ENCODE results near the gene GRK3.

The GRK3 gene

DNA sequence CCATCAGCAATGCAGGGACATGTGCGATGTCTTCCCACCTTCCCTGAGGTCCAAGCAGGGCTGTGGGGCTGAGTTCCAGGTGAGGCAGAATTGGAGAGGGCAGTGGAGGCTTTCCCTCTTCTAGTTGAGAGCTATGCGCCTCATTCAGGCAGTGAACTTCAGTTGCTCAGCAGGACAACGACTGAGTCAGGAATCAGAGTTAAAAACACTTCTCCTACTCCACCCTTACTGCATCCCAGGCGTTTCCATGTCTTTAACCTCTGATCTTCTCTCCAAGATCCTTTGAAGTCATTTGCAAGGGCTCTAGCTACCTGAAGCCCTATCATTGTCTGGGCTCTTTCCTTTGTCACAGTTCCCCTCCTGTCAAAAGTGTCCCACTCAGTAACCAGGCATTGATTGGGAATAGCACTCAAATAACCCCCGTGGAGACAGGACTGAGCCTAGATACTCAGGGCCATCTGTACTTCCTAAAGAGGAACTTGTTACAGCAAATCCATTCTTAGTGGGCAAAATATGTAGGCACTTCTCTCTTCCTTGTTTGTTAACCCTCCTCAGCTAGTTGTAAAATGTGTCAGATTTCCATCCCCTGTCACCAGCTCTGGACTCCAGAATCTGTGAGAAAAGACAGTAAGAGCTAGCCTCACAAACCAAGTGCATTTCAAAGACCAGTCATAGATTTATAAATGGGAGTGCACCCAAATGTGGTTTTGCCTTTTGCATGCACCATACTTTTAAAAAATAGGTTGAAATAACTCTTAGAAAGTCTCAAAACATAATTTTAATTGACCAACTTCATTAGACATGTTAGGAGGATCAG, 105.0 kb downstream of the GRK3 start:
- no peak for DNase-seq

DNA sequence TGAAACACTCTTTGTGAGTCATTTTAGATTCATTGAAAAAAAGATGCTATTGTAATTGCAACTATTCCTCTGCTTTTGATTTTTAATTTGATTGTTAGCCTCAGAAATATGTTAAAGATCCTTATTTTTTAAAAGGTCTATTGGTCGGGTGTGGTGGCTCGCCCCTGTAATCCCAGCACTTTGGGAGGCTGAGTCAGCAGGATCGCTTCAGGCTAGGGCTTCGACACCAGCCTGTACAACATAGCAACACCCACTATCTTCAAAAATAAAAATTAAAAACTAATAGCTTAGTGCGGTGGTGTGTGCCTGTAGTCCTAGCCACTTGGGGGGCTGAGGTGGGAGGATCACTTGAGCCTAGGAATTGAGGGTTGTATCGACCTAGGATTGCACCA, 105.6 kb downstream of the GRK3 start:
- no peak for DNase-seq

DNA sequence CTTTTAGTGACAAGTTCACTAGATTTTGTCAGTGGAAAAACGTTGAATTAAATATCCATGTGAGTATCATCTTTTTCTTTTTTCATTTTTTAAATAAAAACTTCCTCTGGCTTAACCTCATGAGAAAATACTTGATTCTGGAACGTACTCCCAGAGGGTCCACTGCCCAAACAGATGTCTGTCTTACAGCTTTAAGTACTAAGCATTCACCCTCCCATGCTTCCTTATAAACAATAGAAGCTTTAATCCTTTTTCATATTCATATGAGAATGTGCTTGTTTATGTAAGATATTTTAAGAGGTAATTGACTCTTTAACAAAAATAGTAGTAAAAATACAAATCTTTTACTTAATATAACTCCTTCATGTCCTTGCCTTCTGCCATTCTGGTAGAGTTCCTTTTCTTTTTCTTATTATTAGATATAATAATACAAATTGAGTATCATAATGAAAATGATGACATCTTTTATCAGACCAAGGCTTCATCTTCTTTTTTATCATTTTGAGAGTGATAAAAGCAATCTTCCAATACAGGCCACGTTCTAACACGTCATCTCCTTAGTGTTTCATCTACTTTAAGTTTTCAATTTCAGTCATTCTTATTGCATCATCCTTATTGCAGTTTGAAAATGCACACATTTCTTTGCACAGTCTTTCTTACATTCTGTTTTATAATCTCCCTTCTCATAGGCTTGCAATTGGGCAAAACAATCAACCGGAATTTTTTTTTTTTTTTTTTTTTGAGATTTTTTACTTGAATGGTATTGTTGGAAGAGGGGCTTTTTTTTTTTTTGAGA, 108.0 kb downstream of the GRK3 start:
- DNase-seq = no peak

DNA sequence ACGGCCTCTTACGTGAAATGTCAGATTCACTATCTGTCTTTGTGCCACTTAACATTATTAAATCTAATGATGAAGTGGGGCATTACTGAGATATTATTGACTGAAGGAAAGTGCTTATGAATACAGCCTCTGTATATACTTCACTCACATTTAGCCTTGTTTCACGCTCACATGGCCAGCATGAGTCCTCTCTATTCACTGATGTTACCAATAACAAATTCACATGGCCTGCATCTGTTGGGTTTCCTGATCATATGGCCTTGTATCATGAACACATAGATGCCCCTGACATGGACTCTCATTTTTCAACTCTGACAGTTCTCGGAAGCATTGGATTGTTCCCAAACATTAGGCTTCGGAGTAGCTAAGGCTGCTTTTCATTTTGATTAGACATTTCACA, 109.2 kb downstream of the GRK3 start:
- DNase-seq = no peak

DNA sequence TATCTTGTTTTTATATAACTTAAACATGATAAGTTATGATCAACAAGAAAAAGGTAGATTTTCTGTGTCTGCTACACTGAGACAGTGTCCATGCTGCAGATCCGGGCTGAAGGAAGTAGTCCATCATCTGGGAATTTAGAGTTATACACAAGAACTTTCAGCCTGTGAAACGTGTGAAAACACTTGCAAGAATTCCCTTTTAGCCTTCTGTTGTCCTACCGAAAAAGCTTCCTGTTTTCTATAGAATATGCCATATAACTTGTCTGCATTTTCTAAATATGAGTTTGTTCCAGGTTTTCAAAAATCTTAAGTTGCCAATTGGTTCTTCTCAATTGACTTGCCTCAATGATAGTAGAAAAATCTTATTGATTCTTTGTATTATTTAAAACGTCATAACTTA, 113.2 kb downstream of the GRK3 start:
- DNase-seq = no peak

DNA sequence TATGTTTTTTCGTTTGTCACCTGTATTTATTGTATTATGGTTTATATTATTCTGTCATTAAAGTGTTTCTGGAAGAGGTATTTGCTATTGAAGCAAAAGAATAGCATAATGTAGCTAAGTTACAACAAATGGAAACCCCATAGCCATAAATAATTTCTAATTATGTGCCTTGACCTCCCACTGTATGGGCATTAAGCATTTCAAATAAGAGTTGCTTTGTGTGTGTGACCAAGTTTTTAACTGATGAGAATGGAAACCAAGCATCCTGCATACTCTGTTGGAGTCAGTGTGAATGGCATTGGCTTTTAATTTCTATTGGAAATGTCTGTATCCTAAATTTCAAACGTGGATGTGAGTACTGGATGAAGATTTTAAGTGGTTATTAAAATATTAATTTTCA, 115.6 kb downstream of the GRK3 start:
- no peak for DNase-seq

DNA sequence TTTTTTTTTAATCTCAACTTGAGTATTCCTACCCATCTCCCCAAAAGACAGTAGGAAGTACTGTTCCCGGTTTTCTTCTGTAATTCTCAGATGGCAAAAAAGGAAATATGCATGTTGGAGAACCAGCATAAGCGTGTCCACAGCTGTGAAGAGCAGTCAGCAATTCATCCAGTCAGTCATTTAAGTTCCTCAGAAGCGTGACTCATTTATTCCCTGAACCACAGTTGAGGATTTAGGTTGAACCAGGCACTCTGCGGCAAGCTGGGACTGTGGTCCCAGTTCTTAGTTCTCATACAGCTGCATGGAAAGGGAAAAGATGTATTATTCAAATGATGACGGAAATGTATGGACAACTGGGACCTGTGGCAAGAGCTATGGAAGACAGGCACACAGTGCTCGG, 116.5 kb downstream of the GRK3 start:
- no peak for DNase-seq

DNA sequence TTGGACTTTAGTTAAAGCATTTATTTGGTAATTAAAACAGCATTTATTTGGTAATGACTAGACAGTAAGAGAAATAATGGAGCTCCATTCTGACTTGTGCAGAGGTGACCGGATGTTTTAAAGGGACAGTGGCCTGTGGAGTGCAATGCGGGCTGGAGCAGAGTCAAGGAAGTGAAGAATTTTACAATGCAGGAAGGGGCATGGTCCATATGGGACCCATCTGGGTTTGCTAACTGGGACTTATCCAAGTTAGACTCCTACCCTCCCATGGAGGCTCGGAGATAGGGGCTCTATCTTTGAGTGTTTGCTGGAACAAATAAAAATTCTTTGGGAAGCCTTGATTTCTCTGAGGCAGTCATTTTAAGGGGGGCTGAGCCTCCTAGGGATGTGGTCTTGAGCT, 117.6 kb downstream of the GRK3 start:
- DNase-seq = no peak

DNA sequence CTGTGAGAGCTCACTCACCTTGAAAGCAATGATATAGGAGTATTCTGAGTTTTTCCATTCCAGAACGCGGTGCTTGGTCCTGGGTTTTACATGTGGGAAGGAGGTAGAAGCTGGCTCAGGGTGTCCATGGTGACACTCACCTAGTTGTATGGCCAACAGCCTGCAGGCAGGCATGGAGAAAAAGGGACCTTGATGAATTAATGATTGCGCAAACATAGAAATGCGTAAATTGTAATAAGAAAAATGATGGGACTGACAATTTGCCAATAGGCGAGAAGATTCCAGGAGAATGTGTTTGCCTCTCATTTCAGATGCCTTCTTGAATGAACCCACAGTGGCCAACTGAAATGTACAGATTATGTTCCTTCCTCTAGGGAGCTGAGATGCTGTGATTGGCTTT, 124.2 kb downstream of the GRK3 start:
- no peak for DNase-seq

DNA sequence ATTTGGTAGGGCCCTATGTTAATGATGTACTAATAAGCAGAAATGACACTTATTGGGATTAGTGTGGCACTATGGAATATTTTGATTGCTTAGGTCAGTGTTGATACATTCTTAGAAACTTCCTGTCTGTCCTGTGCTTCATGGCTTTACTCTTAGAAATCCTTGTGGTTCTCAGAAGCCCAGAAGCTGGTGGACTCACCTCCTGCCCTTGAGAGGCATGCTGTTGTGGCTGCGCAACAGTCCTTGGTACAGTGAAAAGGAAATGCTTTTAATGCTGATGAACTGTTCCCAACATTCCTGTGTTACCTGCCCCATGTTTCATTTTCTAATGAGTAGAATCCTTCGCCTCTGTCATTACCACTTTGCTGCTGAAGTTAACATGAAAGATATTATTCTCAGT, 125.2 kb downstream of the GRK3 start:
- DNase-seq = no peak

DNA sequence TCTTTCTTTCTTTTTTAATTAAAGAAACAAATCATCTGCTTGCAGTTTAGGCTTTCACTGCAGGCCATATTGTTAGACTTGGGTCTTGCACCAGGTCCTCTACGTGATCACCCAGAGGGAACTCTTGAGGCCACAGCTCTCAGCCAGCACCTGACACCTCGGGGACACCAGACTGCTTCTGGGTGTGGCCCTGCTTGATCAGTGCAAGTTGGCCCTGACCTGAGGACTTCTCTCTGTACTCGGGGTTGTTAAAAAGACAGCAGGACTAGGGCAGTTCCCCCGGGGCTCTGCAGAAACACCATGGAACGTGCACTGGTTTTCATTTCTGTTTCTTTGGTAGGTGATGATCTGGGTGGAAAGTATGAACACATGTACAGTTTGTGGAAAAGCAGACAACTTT, 126.3 kb downstream of the GRK3 start:
- DNase-seq = no peak

DNA sequence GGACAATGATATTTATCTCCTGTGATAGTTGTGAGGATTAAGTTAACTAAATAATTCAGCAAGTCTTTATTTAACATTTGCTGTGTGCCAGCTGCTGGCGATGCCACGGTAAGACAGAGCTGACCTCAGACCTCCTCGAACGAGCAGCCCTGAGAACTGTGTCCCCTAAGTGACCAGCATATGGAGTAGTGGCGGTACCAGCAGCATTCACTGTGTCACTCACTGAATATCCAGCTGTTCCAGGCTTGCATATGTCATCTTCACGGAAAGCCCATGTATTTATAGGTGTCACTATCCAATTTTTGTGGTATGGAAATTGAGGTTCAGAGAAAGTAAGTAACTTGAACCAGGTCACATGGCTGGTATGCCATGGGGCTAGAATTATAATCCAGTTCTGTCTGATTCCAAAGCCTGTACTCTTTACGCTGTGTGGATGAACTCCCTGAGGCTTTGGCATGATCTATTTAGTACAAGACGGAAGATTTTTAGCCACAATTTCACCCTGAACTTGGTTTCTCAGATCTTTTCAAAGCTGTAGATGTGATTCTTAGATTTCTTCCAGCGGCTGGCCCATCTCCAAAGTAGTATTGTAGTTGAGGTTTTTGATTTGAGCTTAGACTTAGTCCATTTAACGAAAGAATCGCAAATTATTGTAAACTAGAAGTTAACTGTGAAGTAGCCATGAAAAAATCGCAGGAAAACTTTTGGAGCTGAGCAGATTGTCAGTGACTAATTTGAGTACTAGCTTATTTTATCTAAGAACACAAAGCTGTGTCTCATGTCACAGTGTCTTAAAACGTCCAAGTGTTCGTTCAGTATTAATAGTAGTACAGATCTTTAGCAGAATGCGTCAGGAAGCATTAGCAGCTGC, 128.2 kb downstream of the GRK3 start:
- no peak for DNase-seq

DNA sequence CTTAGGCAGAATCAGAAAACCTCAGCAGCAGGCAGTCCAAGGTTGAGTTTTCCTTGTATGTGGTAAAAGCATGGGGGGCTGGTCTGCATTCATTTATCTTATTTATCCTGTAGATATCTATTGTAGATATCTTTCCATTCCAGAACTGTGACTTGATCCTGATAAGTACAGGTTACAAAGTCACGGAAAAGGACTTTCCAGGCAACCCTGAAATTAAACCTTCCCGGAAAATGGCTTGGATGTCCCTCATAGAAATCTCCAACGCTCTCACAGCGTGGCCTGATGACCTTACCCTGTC, 128.7 kb downstream of the GRK3 start:
- no peak for DNase-seq

DNA sequence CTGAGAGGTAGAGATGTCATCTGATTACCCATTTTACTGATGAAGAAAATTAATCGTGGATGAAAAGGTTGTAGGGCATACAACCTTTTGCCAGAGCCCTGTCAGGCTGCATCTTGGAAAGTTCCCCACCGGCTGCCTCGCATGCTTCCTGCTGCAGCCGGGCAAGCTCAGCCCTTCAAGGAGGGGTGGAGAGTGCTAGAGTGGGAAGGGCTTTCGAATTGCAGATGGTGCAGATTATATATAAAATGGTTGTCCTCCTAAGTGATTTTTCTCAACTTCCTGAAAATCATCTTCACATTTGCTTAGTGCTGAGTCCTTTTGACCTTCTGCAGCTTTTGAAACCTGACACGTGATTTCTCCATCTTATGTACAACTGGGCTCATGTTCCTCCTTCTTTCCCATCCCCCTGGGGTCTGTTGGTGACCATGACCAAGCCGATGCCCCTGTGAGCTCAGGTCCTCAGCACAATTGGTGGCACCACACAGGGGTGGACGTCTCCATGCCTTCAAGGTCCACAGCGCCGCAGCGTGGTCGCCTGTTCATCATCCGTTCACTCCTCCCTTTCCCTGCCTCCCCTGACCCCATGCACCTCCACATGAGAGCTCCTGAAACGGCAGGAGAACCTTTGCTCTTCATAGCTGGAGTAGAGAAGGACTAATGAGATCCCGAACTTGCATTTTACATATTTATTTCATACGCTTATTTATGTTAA, 129.9 kb downstream of the GRK3 start:
- no peak for DNase-seq

DNA sequence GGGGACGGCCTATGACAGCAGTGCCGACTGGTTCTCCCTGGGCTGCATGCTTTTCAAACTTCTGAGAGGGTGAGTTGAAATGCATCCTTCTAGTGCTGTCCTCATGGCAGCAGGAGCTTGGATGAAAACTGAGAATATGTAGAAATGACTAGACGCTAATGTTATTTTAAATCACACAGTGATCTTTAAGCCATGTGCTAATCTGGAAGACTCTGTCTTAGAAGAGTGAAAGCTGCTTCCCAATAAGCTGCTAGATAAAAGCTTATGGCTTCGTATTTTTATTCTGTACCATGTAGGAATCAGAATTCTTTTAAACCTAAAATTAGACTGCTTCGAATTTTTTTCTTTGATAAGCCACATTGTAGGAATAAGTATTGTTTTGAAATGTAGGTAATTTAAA, 130.7 kb downstream of the GRK3 start:
- DNase-seq = no peak

DNA sequence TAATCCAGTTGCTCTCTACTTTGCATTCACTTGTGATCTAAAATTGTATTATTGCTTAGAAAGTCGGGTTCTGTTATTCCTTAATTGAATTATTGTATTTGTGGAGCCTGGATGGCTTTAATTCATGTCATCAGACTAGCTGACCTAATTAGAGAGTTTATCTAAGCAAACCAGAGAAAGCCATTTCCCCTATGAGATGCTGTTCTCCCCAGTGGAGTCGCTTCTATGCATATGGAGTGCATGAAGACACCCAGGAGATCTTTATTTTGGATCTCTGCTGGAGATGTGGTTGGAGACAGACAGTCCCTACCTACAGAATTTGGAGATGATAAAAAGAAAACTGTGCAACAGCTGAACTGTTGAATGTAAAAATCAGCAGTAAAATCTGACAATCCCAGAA, 132.3 kb downstream of the GRK3 start:
- DNase-seq = no peak

DNA sequence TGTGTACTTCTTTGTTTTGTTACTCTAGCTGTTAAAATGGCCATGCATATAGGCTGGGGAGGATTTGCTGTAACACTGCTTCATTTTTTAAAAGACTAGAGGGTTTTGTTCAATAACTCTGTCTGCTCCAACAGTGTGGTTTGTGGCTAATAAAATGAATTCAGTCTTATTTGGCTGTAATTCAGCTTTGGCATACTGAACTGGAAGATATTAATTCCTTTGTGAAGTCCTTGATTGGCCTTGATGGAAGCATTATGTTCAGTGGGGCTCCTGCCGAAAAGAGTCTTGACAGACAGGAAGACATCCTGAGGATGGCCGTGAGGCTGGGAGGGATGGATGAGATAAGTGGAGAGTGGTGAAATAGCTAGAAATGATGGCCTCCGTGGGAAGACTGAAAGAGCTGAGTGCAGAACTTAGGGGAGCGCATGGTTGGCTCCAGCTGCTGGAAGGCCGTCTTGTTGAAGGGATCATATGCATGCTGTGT, 132.7 kb downstream of the GRK3 start:
- no peak for DNase-seq

DNA sequence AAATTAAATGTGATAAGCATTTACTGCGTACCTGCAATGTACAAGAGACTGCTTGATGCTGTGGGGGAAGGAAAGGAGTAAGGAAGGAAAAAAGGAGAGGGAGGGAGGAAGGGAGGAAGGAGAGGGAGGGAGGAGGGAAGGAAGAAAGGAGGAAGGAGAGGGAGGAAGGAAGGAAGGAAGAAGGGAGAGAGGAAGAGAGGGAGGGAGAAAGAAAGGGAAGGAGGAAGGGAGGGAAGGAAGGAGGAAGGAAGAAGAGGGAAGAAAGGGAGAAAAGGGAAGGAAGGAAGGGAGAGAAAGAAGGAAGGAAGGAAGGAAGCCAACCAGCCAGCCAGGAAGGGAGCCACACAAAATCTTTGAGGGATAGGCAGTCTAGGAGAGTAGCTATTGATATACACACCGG, 133.5 kb downstream of the GRK3 start:
- DNase-seq = no peak

DNA sequence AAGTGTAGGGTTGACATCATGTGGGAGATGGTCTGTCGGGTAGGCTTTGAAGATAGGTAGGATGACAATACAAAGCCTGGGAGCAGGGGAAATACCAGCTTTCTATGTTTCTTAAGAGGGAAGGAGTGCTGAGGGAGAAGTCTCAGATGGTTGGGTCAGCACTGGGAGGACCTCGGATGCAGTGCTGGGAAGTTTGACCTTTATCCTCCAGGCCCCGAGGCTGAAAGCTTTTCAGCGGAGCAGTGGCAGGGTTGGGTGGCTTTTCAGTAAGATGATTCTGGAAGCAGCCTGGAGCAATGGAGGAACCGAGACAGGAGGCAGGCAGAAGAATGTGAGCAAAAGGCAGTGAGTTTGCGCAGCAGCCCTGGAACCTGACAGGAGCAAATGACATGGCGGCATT, 134.0 kb downstream of the GRK3 start:
- DNase-seq = no peak

DNA sequence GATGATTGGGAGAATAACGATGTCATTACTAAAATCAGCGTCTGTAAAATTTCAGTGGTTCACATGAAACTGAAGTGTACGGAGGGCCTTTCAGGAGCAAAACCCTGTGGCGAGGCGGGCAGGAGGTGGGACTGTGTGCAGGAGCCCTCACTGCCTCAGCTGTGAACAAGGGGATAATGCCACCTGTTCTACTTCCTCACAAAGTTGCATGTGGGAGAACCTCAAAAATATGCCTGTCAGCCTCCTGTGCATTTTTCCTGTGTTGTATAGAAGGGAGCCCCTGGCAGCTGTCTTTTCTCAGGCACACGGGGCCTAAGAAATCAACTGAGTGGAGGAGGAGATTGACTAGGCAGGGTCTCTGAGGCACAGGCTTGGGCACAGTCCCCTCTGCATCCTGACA, 134.5 kb downstream of the GRK3 start:
- no peak for DNase-seq

DNA sequence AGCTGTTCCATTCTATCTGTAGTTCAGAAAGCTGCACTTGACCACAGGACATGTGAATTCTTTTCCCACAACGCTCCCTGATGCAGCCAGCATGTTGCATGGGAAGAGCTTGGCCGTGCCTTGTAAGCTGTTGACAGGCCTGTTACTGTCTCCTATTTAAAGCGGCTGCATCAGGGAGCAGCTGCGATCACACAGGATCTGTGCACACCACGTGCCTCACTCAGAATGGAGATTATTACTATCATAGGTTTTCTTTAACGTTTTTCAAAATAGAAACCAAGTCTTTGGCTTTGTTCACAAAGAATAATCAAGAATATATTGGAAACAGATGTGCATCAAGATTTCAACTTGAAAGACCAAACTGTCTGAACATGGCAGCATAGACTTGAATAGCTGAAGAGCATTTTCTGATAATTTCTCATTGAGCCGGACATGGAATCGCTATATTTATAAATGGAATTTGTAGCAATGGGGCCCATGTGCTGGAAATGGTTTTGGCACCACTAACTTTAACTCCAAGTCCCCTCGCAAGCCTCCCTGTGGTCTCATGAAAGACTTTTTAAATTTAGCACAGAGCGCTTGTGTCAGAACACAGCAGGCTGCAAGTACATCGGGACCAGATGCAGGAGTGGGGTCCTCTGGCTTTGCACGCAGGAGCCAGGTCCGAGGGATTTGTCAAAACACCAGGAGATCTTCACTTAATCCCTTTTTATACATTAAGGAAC, 136.7 kb downstream of the GRK3 start:
- DNase-seq = no peak

DNA sequence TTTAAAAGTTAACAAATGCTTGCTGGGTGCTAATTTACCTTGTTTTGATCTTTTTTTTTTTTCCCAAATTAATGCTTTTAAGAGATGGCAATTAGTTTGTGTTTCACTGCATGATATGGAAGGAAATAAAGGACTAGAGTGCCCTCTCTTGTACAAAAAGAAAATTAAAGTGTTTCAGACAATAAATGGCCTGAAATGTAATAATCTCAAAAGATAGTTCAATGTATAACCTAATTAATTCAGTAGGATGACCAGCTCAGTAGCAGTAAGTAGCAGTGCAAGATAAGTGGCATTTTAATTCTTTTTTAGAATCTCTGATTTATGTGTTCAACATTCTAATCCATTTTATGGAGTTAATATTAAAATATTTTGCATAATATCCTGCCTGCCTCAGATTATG, 137.6 kb downstream of the GRK3 start:
- DNase-seq = no peak
